Hepatocyte (in vitro differentiated cells): Measurements from ENCODE around the gene CHRM1. TPM values are rescaled to one million over a fixed set of nuclear protein-coding genes. Genes with fewer than 3 reads are reported as not detected.

Experiments used
- DNase-seq: peaks from one replicate; pipeline ENCODE4 v3.0.0-alpha.2; 2016; ENCODE audit warnings: low spot score
- H2AFZ ChIP-seq: fragments of 200-600 bp; sonication (generic); 2 replicates; pipeline ENCODE4 v1.6.0; 2016; ENCODE audit warnings: antibody characterized with exemption, mild to moderate bottlenecking
- H3K27ac ChIP-seq: fragments of 200-600 bp; sonication (generic); 2 replicates; pipeline ENCODE4 v1.5.1; 2016; ENCODE audit warnings: mild to moderate bottlenecking
- H3K27me3 ChIP-seq: fragments of 200-600 bp; sonication (generic); 2 replicates; pipeline ENCODE4 v1.6.1; 2016
- H3K36me3 ChIP-seq: fragments of 200-600 bp; sonication (generic); replicated peaks from 2 replicates; pipeline ENCODE4 v1.5.1; 2016; ENCODE audit warnings: low read depth; ENCODE audit not compliant: insufficient read depth
- H3K4me1 ChIP-seq: fragments of 200-600 bp; sonication (generic); 2 replicates; pipeline ENCODE4 v1.5.1; 2016; ENCODE audit warnings: mild to moderate bottlenecking, moderate library complexity; ENCODE audit not compliant: insufficient read depth
- H3K4me2 ChIP-seq: fragments of 200-600 bp; sonication (generic); 2 replicates; pipeline ENCODE4 v1.6.0; 2016
- H3K4me3 ChIP-seq: fragments of 200-600 bp; sonication (generic); 2 replicates; pipeline ENCODE4 v1.5.1; 2016; ENCODE audit warnings: mild to moderate bottlenecking
- H3K79me2 ChIP-seq: fragments of 200-600 bp; sonication (generic); 2 replicates; pipeline ENCODE4 v1.6.0; 2017; ENCODE audit warnings: mild to moderate bottlenecking
- H3K9me2 ChIP-seq: fragments of 200-600 bp; sonication (generic); replicated peaks from 2 replicates; pipeline ENCODE4 v1.6.0; 2017; ENCODE audit warnings: mild to moderate bottlenecking; ENCODE audit not compliant: insufficient read depth
- H3K9me3 ChIP-seq: fragments of 200-600 bp; sonication (generic); 2 replicates; pipeline ENCODE4 v1.5.1; 2016; ENCODE audit warnings: low read depth, mild to moderate bottlenecking
- H4K20me1 ChIP-seq: fragments of 200-600 bp; sonication (generic); 2 replicates; pipeline ENCODE4 v1.6.0; 2016; ENCODE audit warnings: mild to moderate bottlenecking; ENCODE audit not compliant: insufficient read depth, poor library complexity, severe bottlenecking
- EZH2 ChIP-seq: fragments of 200-600 bp; sonication (generic); IDR thresholded peaks from 2 replicates; pipeline ENCODE4 v1.6.1; 2016; ENCODE audit warnings: antibody characterized with exemption, mild to moderate bottlenecking, borderline replicate concordance
- EZH2phosphoT487 ChIP-seq: fragments of 200-600 bp; sonication (generic); IDR thresholded peaks from one replicate; pipeline ENCODE4 v1.6.1; 2018; ENCODE audit warnings: antibody characterized with exemption, mild to moderate bottlenecking, low read depth, moderate library complexity; ENCODE audit not compliant: unreplicated experiment, severe bottlenecking
- WGBS: methylation state at CpG from one replicate; pipeline ENCODE4 v1.1.6; 2016; ENCODE audit warnings: low lambda C conversion rate; ENCODE audit errors: missing lambda C conversion rate; 5-methylcytosine and 5-hydroxymethylcytosine counted together
- polyA plus RNA-seq: library from polyadenylated mRNA; unstranded; fragments of >200 nt; fragmentation: Nextera tagmentation; extraction: Ambion mirVana; gene quantifications from 2 replicates; pipeline ENCODE4 v1.2.1, GENCODE V29; 2016
- total RNA-seq: library from RNA; depleted of rRNA; stranded (reverse); fragments of >200 nt; gene quantifications from 2 replicates; pipeline ENCODE4 v1.2.3, GENCODE V29; 2014
- TF ChIP-seq, protein P1 (sequence below): fragments of 200-600 bp; sonication (generic); IDR thresholded peaks from 2 replicates; pipeline ENCODE4 v1.5.1; 2016; ENCODE audit warnings: antibody characterized with exemption, mild to moderate bottlenecking; ENCODE audit not compliant: poor library complexity

CHRM1 gene
- total and polyA plus RNA-seq, 2 experiments from 2014 or later, result not detected

DNA sequence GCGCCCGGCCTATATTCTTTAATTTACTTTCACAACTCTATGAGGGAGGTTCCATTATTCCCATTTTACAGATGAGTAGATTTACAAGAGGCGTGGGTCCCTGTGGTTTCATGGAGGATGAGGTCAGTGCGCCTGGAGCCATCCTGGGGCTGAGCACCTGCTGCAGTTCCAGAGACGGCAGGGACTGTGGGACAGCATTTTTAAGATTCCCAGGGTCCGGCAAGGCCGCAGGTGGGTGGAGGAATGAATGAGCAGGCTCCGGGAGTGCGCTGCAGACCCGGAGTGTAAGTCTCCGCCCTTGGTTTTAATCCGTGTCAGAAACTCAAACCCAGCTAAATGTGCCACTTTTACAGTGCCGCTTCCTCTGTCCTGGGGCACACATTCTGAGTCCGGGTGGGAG is 4.1 kb upstream of the CHRM1 start:
- H3K4me3 ChIP-seq, result peak overlapping the region; percentile 10
- H3K4me2 ChIP-seq, result peak overlapping the region; percentile 89
- peak overlapping the region; percentile 80 for H2AFZ ChIP-seq
- no peak overlapping the region for H3K27ac ChIP-seq
- 29% methylated on average over 14 of the region's 14 CpGs for WGBS
- peaks cover 70% of the 10 kb centered on the region for H3K27me3 ChIP-seq
- H3K79me2 ChIP-seq, result no peaks in the 10 kb centered on the region
- H3K4me1 ChIP-seq, result peaks cover 27% of the 10 kb centered on the region
- H3K36me3 ChIP-seq, result no peaks in the 10 kb centered on the region
- TF ChIP-seq, protein P1, sequence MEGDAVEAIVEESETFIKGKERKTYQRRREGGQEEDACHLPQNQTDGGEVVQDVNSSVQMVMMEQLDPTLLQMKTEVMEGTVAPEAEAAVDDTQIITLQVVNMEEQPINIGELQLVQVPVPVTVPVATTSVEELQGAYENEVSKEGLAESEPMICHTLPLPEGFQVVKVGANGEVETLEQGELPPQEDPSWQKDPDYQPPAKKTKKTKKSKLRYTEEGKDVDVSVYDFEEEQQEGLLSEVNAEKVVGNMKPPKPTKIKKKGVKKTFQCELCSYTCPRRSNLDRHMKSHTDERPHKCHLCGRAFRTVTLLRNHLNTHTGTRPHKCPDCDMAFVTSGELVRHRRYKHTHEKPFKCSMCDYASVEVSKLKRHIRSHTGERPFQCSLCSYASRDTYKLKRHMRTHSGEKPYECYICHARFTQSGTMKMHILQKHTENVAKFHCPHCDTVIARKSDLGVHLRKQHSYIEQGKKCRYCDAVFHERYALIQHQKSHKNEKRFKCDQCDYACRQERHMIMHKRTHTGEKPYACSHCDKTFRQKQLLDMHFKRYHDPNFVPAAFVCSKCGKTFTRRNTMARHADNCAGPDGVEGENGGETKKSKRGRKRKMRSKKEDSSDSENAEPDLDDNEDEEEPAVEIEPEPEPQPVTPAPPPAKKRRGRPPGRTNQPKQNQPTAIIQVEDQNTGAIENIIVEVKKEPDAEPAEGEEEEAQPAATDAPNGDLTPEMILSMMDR, result no peak
- TF ChIP-seq EZH2phosphoT487, result peak; percentile 39
- TF ChIP-seq EZH2, result no peak
- H4K20me1 ChIP-seq, result no peaks in the 10 kb centered on the region
- DNase-seq, result no peak
- no peaks in the 10 kb centered on the region for H3K9me2 ChIP-seq
- no peaks in the 10 kb centered on the region for H3K9me3 ChIP-seq

DNA sequence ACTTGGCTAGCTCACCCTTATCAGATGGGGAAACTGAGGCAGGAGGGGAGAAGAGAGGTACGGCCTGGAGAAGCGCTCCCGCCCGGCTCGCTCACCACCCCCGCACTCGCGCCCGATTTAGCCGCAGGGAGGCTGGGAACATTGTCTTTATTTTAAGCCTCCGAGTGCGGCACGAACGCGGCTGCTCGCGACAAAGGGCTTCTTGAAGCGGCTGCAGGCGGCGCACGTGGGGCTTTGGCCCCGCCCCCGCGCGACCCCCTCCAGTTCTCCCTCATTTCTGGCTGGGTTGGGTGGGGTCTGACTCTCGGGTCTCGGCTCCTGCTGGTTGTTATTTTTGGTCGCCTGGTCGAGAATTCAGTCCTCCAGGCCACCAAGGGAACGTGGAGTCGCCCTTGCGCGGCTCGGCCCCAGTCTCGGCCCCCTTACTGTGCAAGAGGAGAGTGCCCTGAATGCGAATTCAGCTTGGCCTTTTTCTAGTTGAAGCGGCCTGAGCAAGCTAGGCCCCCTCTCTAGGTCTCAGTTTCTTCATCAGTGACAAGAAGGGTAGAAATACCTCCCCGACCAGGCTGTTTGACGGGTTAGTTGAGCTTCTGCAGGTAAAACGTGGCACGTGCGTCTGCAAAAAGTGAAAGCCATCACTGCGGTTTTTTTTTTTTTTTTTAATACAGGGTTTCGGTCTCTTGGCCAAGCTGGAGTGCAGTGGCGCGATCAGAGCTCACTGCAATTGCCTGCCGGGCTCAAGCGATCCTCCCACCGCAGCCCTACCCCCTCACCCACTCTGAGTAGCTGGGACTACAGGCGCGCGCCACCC is 2.6 kb upstream of the CHRM1 start:
- Histone ChIP-seq H3K27ac (no peak overlapping the region), H3K4me1 (peaks cover 27% of the 10 kb centered on the region), H3K4me3 (no peak overlapping the region), H3K9me2 (no peaks in the 10 kb centered on the region), H3K27me3 (peaks cover 64% of the 10 kb centered on the region), H3K79me2 (no peaks in the 10 kb centered on the region), H4K20me1 (no peaks in the 10 kb centered on the region), H3K36me3 (no peaks in the 10 kb centered on the region), H3K4me2 (peak overlapping the region; percentile 83), H2AFZ (peak overlapping the region; percentile 50), H3K9me3 (no peaks in the 10 kb centered on the region)
- TF ChIP-seq, protein P1, result no peak
- peak; percentile 89 for TF ChIP-seq EZH2
- 8% methylated on average over 50 of the region's 52 CpGs for WGBS
- no peak for DNase-seq

DNA sequence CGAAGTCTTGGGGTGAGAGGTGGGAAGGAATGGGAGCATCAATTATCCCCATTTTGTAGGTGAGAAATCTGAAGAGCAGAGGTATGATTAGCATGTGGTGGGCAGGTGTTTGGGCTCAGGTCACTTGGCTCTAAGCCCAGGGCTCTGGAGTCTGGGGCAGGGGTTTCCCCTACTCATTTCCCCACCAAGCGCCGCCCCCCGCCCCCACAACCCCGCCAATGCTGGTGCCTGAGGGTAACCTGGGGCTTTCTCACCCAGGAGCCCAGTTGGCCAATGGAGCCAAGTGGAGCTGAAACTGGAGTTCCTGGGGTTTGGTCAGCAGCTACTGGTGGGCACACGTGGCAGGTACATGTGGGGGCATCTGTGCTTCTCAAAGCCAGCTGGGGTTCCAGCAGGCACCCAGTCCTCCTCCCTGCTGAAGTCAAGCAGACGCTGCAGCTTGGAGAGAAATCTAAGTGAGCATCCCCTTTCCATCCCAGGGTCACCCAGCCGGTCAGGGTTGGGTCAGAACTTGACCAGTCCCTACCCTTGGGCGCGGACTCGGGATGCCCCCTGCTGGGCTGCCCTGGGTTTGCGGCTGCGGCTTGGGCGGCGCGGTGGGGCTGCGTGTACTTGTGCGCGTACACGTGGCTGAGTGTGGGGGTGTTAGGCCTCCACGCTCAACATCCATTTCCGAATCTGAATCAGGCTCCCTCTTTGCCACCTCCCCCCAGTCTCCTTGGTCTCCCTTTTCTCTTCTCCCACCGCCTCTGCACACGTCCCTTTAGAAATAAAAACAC is 1.7 kb upstream of the CHRM1 start:
- H3K4me1 ChIP-seq, result peaks cover 27% of the 10 kb centered on the region
- H3K4me2 ChIP-seq, result peak overlapping the region; percentile 83
- peaks cover 54% of the 10 kb centered on the region for H3K27me3 ChIP-seq
- no peak for DNase-seq
- H2AFZ ChIP-seq, result no peak overlapping the region
- no peak overlapping the region for H3K4me3 ChIP-seq
- H3K27ac ChIP-seq, result no peak overlapping the region
- no peaks in the 10 kb centered on the region for H3K9me3 ChIP-seq
- TF ChIP-seq, protein P1, result peak; percentile 34
- TF ChIP-seq EZH2 (no peak), EZH2phosphoT487 (no peak)
- H4K20me1 ChIP-seq, result no peaks in the 10 kb centered on the region
- WGBS, result 43% methylated on average over 24 of the region's 24 CpGs
- H3K36me3 ChIP-seq, result no peaks in the 10 kb centered on the region
- no peaks in the 10 kb centered on the region for H3K79me2 ChIP-seq
- H3K9me2 ChIP-seq, result no peaks in the 10 kb centered on the region
